OCI-LY1 (cell line): ENCODE results near the gene HOXD8.

Source experiments
- CTCF ChIP-seq: fragments of 200-600 bp; sonication (generic), shearing (Covaris generic); IDR thresholded peaks from 2 replicates; pipeline ENCODE4 v1.5.1; 2017; ENCODE audit warnings: mild to moderate bottlenecking, antibody characterized with exemption, low read length, moderate library complexity, mixed read lengths
- EZH2 ChIP-seq: fragments of 200-600 bp; sonication (generic), shearing (Covaris generic); IDR thresholded peaks from 2 replicates; pipeline ENCODE4 v1.8.0; 2017; ENCODE audit warnings: borderline replicate concordance, mixed run types, mild to moderate bottlenecking, antibody characterized with exemption, low read length, moderate library complexity, mixed read lengths

DNA sequence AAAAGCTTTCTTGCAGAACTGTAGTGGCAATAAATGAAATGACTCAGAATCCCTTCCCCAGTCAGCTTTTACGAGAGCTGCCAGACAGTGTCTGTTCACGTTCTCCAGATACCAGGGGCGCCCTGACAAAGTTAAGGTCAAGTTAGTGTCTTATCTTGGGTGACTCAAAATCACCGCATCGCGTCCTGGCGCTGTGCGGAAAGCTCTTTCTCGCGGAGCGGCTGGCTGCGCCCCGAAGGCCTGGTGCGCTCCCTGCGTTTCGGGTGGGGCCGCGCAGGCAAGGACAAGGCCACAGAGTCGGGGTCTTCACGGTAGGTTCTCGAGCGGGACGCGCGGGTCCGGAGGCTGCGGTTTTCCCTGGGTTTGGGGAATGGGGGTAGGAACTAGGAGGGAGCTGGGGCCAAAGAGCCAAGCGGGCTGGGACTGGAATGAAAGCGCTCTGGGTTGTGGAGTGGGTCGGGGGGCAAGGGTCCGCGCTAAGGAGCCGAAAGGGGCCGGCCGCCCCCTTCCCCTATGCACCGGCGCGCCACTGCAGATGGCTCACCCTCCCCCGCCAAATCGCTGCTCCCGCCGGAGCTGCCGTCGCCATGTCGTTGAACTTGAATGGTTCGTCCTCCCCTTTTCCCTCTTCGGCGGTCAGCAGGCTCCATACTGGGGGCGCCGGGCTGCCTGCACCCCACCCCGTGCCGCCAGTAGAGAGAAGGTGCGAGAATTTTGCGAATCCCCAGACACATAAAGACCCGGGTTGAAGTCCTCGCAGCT is 25.0 kb upstream of the HOXD8 start:
- TF ChIP-seq EZH2 (no peak), CTCF (no peak)
